RWPE1 (cell line): ENCODE data around the gene SNX12.

ENCODE experiments used
- CTCF ChIA-PET: fragments of 350-600 bp; sonication (Branson Sonifier 250); formaldehyde crosslinking; extraction: SDS; loops from one replicate; lab custom pipeline; 2021; lab: Yijun Ruan, JAX
- POLR2A ChIA-PET: fragments of 400-600 bp; formaldehyde crosslinking; extraction: SDS; loops from one replicate; lab custom pipeline; 2020; ENCODE audit warnings: antibody characterized with exemption; ENCODE audit not compliant: low non-redundant PET; lab: Yijun Ruan, JAX
- DNase-seq: peaks from one replicate; pipeline ENCODE4 v3.0.0; 2012; ENCODE audit warnings: low spot score
- H3K27ac ChIP-seq: fragments of 450-650 bp; 2 replicates; pipeline ENCODE4 v1.5.1; 2017
- TF ChIP-seq, protein P1 (sequence below): fragments of 450-650 bp; conservative IDR thresholded peaks from 2 replicates; pipeline ENCODE4 v1.5.1; 2017; ENCODE audit warnings: low read depth, mild to moderate bottlenecking

SNX12 gene

DNA sequence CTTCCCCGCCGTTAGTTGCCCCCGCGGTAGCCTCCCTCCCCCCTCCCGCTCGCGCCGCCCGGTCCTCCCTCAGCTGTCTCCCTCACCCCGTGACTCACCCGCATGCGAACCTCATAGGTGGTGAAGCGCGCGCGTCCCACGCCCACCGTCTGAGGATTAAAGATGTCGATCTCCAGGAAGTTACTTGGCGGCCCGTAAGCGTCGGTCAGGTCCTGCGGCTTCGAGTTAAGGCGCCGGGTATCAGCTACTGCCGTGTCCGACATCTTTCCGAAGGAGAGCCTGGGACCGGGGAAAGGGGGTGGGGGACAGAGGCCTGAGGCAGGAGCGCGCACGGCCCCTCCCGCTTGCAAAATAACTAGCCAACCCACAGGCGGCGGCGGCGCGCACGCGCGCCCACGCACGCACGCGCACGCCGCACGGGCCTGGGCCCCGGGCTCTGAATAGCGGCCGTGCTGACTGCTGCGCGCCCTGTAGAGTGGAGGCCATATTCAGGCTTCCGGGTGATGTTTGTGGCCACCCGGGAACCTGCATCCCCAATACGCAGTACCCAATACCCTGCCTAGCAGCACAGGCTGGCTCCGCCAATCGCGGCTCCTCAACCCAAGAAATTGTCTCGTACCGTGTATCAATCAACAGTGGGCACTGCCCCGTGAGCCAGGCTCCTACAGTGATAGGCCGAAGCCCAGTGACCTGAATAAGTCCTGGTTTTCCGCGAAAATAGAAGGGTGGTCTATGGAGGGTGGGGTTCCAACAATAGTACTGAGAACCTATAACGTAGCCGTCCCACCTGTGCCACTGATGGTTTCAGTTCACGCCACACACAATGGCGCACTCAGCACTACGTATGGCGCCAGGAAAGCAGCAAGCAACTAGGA, at the start of gene SNX12:
TSS of gene SNX12 (minus strand) at position 291 of the 875 bp plus-strand sequence. CDS start at position 263, 28 bp downstream.
- peak; percentile 84 for DNase-seq
- CTCF ChIA-PET: no interaction called here
- POLR2A ChIA-PET: no interaction called here
- TF ChIP-seq, protein P1, sequence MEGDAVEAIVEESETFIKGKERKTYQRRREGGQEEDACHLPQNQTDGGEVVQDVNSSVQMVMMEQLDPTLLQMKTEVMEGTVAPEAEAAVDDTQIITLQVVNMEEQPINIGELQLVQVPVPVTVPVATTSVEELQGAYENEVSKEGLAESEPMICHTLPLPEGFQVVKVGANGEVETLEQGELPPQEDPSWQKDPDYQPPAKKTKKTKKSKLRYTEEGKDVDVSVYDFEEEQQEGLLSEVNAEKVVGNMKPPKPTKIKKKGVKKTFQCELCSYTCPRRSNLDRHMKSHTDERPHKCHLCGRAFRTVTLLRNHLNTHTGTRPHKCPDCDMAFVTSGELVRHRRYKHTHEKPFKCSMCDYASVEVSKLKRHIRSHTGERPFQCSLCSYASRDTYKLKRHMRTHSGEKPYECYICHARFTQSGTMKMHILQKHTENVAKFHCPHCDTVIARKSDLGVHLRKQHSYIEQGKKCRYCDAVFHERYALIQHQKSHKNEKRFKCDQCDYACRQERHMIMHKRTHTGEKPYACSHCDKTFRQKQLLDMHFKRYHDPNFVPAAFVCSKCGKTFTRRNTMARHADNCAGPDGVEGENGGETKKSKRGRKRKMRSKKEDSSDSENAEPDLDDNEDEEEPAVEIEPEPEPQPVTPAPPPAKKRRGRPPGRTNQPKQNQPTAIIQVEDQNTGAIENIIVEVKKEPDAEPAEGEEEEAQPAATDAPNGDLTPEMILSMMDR: no peak
- H3K27ac ChIP-seq: peak within 1 kb of the TSS; percentile 87

DNA sequence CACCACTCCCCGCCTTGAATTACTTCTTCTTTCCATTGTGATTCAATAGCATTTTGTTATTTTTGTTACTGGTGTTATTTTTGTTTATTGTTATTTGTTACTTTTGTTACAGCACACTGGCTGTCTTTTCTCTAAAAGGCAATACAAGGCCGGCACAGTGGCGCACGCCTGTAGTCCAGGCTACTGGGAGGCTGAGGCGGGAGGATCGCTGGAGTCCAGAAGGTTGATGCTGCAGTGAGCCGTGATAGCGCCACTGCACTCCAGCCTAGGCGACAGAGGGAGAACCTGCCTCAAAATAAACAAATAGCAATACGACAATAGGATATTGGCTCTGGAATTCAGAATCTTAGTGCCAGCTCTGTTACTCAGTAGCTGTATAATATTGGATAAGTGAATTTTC, 49.2 kb upstream of the SNX12 start:
- TF ChIP-seq, protein P1: no peak
- DNase-seq: no peak
- H3K27ac ChIP-seq: no peak overlapping the region
- CTCF ChIA-PET: no interaction called here
- POLR2A ChIA-PET: no interaction called here

DNA sequence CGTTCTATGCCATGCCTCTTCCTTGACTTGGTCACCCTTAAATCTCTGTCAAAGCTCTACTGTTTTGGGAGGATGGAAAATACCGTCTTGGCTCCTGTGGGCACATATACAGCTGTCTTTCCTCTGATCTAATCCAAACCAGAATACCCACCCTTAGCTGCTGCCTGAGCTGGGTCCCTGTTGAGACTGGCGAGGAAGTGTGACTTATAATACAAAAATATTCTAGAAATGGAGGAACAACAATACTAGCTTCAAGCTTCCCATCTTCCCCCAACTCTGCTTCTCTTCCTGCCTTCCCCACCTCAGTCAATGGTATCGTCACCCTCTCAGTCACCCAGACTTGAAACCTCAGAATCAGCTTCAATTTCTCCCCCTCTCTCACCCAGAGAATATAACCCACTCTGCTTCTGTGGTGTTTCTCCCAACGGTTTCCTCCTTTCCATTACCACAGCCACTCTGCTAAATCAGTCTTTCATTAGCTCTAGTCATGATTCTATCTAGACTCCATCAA, 43.8 kb upstream of the SNX12 start:
- ChIA-PET POLR2A (no interaction called here), CTCF (no interaction called here)
- no peak overlapping the region for H3K27ac ChIP-seq
- DNase-seq: no peak
- TF ChIP-seq, protein P1: no peak

DNA sequence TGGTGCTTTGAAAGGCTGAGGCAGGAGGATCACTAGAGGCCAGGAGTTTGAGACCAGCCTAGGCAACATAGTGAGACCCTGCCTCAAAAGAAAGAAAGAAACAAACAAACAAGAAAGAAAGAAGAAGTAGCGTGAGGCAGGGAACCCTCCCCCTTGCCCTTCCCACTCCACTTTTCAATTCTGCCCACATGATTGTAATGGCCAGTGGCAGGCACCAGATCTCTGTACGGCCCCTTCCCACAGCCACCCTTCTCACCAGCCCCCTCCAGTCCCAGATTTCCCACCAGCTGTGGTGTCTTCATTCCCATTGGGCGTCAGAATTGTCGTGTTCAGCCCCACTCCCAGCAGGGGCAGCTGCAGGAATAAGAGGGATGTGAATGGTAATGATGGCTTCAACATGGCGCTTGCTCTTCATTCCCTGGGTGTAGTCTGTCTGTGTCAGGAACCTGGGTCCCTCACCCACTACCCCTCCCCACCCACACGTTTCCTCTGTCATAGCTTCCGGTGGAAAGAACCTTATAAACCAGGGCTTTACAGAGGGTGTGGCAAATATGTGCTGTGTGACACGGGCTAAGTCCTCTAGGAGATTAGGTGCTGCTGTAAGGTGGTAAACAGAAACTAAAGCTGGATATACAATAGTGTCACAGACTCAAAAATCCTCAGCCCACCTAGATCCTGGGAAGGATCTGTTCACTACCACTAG, 43.2 kb upstream of the SNX12 start, which contains the start of gene IL2RG:
TSS of gene IL2RG (minus strand) at position 437 of the 703 bp plus-strand sequence. CDS start at position 399, 38 bp downstream.
- ChIA-PET POLR2A (no interaction called here), CTCF (no interaction called here)
- no peak for DNase-seq
- TF ChIP-seq, protein P1: no peak
- H3K27ac ChIP-seq: no peak within 1 kb of the TSS

DNA sequence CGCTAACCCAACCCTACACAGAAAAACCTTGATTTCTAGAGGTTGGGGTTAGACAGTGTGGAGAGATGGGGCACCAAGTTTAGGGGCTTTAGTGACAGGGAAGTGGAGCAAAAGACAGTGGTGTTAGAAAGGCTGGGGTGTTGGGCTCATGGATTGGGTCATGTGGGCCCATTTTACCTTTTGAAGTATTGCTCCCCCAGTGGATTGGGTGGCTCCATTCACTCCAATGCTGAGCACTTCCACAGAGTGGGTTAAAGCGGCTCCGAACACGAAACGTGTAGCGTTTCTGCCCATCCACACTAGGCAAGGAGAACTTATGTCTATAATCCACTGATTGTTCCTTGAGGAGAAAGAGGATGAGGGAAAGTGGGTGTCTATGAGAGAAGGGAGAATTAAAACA, 40.9 kb upstream of the SNX12 start:
- POLR2A ChIA-PET: no interaction called here
- TF ChIP-seq, protein P1: no peak
- no peak overlapping the region for H3K27ac ChIP-seq
- no peak for DNase-seq
- CTCF ChIA-PET: no interaction called here

DNA sequence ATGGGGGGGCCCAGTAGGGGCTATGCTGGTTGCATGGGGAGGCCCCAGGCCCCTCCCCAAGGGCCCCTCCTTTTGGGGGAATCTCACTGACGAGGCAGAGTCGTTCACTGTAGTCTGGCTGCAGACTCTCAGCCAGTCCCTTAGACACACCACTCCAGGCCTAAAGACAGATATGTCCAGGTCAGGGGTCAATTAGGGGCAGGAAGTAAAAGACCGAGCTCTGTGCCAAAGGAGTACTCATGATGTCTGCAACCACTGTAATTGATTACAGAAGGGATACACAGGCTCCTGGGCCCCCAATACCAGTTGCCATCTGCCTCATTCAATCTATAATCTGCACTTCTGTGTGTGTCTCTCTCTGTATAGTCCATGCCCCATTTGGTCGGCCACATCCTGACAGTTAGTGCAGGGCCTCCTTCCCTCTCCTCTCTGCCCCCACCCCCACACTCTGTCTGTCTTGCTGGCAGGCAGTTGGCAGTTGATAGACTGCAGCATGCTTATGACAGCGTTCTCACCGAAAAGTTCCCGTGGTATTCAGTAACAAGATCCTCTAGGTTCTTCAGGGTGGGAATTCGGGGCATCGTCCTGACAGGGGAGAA, 39.7 kb upstream of the SNX12 start:
- H3K27ac ChIP-seq: no peak overlapping the region
- DNase-seq: no peak
- ChIA-PET POLR2A (no interaction called here), CTCF (no interaction called here)
- TF ChIP-seq, protein P1: no peak
